GM12801 (cell line): ENCODE measurements around the gene PARP2.

Experiments used
- CTCF ChIP-seq: IDR thresholded peaks from one replicate; pipeline ENCODE4 v1.5.1; 2011; ENCODE audit warnings: control low read depth; ENCODE audit not compliant: insufficient read length; ENCODE audit errors: extremely low read depth

The PARP2 gene

GRCh38 chr14:20347747-20348146 lies 4.3 kb downstream of the PARP2 start:
- no peak for TF ChIP-seq CTCF

GRCh38 chr14:20350282-20350681 lies 6.8 kb downstream of the PARP2 start:
- no peak for TF ChIP-seq CTCF

GRCh38 chr14:20350860-20351259 lies 7.4 kb downstream of the PARP2 start:
- no peak for TF ChIP-seq CTCF

DNA sequence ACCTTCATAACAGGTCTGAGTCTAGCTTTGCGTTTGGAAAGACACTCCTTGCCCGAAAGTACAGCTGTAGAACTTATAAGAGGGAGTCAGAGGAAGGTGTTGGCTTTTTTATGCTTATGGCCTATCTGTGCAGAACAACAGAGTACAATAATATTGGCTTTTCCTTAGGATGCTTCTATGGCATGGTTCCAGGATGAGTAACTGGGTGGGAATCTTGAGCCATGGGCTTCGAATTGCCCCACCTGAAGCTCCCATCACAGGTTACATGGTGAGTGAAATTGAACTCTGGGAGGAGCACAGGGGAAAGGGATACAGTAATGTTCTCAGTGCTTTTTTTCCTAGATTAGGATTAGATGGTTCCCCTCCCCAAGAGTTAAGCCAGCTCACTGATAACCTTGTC lies 13.0 kb downstream of the PARP2 start:
- no peak for TF ChIP-seq CTCF

- no peak for TF ChIP-seq CTCF
Measured at GRCh38 chr14:20365928-20366327, 22.5 kb downstream of the PARP2 start.

- no peak for TF ChIP-seq CTCF
Measured at GRCh38 chr14:20372796-20373195, 29.4 kb downstream of the PARP2 start.

DNA sequence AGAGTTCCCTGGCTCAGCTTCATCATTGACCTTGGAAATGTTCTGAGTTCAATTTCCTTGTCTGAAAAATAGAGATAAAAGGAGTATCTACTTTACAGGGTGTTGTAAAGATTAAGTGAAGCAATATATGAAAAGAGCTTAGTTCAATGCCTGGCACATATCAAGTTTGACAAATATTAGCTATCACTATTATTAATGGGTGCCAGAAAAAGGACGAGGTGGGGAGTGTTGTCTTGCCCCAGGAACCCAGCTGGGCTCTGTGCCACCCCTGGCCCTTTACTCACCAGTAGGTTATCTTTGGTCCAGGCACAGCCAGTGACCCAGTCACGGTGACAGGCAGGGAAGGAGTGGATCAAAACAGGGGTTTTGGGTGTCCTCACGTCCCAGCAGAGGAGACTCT lies 32.0 kb downstream of the PARP2 start:
- TF ChIP-seq CTCF, result no peak

DNA sequence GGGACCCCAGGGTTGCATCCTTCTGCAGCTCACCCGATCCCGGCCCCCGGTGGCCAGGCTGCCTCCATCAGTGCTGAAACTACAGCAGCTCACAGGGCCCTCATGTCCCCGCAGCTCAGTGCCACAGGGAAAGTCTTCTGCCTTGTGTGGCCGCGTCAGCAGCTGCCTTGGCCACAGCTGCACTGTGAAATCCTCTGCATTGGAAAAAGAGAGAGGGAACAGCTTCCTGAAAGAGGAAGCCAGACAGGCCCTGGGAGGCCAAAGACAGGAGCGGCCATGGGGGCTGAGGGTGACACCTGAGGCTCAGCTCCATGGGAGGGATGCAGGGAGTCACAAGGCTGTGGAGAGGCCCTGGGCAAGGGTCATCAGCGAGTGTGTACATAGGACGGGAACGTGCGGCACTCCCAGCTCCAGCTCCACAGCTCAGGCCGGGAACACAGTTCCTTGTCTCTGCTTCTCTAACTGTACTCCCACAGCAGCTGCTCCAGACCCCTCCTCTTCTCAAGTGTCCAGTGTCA lies 32.7 kb downstream of the PARP2 start:
- no peak for TF ChIP-seq CTCF
